Measurements from ENCODE around the gene JPH3.

Gene JPH3

DNA sequence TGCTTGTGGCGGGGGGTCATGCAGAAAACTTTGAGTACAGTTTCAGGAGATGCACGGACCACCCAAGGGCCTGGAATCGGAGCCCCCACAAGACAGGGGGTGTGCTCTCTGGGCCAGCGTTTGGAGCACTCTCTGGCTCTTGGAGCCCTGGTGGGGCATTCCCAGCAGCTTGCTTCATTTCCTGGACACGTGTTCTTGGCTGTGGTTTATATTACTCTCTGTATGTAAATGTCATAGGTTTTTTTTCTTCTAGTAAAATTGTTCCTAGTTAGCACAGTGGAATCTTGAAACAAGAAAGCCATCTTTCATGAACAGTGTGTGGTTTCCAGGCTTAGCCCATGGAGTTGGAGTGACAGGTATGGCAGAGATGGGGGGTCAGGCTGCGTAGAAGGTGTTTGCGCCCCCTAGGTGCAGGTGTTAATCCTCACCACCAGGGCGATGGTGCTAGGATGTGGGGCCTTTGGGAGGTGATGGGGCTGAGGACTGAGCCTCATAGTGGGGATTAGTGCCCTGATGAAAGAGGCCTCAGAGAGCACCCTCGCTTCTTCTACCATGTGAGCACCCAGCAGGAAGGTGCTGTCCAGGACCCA lies 79.8 kb downstream of the JPH3 start:
- no peak for DNase-seq (ENCODE audit: low read depth in 2 of 2)

GRCh38 chr16:87682852-87683399 lies 80.6 kb downstream of the JPH3 start:
- no peak for DNase-seq (ENCODE audit: low read depth in 2 of 2)

DNA sequence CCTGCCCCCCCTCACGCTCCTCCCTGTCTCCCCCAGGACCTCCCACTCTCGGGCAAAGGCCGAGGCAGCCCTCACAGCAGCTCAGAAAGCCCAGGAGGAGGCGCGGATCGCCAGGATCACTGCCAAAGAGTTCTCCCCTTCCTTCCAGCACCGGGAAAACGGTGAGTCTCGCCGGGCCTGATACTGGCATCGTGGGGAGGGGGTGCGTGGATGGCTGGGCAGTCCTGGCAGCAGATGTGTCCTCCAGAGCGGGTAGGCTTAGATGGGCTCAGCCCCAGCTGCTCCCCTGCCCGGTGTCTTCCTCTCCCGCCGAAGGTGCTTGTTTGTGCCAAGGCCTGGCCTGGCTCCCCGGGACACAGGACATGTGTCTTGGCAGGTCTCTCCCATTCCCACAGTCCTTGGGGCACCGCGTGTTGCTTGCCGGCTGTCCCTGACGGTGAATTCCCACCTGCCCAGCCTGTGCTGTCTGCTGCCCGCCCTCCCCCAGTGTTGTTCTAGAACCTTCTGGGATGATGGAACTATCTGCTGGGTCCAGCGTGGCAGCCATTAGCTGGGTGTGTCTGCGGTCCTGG lies 81.9 kb downstream of the JPH3 start:
- no peak for DNase-seq (ENCODE audit: low read depth in 2 of 2)

GRCh38 chr16:87684711-87685404 lies 82.5 kb downstream of the JPH3 start:
- DNase-seq (ENCODE audit: low read depth in 2 of 2) = no peak

DNA sequence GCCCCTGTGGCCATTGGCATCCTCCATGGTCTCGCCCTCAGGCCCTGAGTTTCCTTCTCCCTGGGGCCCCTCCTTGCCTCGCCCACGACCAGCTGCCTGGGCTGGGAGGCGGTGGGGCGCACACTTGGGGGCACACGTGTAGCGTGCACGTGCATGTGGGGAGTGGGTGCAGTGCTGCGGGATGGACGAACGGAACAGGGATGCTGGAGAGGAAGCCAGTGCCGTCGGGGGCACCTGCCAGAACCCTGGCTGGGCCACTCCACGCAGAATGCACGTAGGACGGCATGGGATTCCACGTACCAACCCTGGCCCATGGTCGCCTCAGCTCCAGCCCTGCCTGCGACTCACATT lies 83.1 kb downstream of the JPH3 start:
- DNase-seq (ENCODE audit: low read depth in 2 of 2) = no peak

DNA sequence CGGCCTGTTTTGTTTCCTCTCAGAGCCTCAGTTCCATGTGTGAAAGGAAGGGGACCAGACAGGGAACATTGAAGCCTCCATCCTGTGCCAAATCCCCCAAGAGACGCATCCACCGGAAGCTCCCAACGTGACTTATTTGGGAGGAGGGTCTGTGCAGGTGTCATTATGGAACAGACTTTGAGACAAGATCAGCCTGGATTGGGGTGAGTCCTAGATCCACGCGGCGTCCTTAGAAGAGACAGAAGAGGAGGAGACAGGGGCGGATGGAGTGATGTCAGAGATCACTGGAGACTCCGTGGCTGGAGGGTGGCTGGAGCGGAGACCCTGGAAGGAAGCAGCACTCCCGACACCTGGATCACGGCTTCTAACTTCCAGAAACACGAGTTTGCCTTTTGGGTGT lies 83.5 kb downstream of the JPH3 start:
- no peak for DNase-seq (ENCODE audit: low read depth in 2 of 2)

- DNase-seq (ENCODE audit: low read depth in 2 of 2) = no peak
These were observed 84.4 kb downstream of the JPH3 start for GRCh38 chr16:87686697-87687096.

GRCh38 chr16:87687126-87687910 lies 85.0 kb downstream of the JPH3 start:
- no peak for DNase-seq (ENCODE audit: low read depth in 2 of 2)

DNA sequence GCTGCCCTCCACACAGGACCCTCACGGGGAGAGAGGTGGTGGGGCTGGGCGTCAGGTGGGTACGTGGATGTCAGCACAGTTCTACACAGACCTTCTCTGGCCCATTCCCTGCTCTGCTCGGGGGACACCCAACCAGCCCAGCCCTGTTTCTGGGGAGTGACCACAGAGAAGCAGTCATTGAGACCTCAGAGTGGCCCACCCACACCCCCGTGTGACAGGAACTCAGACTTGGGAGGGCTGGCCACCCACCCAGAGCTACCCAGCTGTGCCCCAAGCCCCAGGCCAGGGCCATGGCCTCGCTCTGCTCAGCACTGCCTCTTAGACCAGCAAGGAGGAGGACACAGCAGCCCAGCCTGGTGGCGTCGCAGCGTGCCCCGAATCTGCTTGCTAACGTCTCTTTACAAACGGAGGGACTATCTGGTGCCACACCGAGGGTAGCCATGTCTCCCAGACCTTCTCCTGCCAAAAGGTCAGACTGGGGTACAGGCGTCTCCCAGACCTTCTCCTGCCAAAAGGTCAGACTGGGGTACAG lies 85.8 kb downstream of the JPH3 start:
- no peak for DNase-seq (ENCODE audit: low read depth in 2 of 2)

- no peak for DNase-seq (ENCODE audit: low read depth in 2 of 2)
These were observed 86.8 kb downstream of the JPH3 start for GRCh38 chr16:87688876-87689815.

- no peak for DNase-seq (ENCODE audit: low read depth in 2 of 2)
These were observed 87.7 kb downstream of the JPH3 start for GRCh38 chr16:87689956-87690465.

GRCh38 chr16:87690911-87691685 lies 88.8 kb downstream of the JPH3 start:
- no peak for DNase-seq (ENCODE audit: low read depth in 2 of 2)

GRCh38 chr16:87691686-87692079 lies 89.4 kb downstream of the JPH3 start:
- no peak for DNase-seq (ENCODE audit: low read depth in 2 of 2)

DNA sequence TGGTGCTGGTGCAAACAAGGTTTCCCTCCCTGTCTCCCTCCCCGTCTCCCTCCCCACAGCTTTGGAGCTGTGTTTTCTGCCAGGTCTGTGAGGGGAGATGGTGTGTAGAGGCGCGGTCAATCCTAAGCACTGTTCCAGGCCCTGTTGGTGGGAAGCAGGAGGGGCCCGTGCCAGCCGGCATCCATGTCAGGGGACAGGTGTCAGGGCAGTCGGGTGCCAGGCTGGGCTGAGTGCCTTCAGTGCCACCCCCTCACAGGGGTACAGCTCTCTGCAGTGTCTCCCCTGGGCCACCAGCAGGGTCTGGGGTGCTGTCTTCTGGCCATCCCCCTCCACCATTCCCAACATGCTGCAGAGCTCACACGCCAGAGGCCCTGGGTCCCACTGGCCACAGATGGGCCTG lies 89.9 kb downstream of the JPH3 start:
- no peak for DNase-seq (ENCODE audit: low read depth in 2 of 2)

GRCh38 chr16:87692756-87693155 lies 90.4 kb downstream of the JPH3 start:
- no peak for DNase-seq (ENCODE audit: low read depth in 2 of 2)

DNA sequence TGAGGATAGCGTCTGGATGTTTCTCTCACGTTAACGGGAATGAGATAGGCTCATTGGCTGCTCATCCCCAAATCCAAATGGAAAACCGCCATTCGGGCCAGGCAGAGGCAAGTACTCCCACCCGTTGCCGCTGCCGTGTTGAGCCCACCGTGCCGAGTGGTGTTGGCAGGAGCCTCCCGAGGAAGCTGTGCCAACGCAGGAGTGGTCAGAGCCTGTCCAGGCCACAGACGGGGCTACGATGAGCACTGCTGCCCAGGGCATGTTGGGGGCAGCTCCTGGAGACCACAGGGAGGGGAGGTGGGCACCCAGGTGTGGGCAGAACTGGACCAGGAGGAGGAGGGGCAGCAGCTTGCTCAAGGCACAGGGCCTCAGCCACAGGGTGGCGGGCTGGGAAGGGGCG lies 91.5 kb downstream of the JPH3 start:
- DNase-seq (ENCODE audit: low read depth in 2 of 2) = no peak

- no peak for DNase-seq (ENCODE audit: low read depth in 2 of 2)
These were observed 92.3 kb downstream of the JPH3 start for GRCh38 chr16:87694441-87695125.

DNA sequence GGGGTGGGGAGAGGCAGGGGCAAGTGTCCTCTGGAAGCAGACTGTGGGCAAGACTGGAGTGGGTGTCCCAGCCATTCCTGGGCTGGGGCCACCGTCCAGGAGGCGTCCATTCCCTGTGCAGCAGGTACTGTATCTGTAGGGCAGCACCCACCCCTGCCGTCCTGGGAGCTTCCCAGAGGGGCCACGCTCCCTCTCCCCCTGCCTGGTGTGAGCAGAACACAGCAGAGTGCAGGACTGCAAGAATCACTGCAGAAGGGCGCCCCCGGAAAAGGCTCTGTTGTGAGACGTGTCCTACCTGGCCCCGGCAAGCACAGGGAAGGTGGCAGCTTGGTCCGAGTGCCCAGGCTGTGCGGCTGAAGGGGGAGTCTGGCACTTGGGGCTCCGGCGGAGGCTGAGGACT lies 93.2 kb downstream of the JPH3 start:
- no peak for DNase-seq (ENCODE audit: low read depth in 2 of 2)

GRCh38 chr16:87696726-87697125 lies 94.4 kb downstream of the JPH3 start:
- no peak for DNase-seq (ENCODE audit: low read depth in 2 of 2)

- DNase-seq (ENCODE audit: low read depth in 2 of 2) = no peak
These were observed 94.9 kb downstream of the JPH3 start for GRCh38 chr16:87697256-87697655.
